Fibroblast of lung (primary cell): ENCODE results near the gene COG8.

ENCODE experiments used
- EZH2 ChIP-seq: IDR thresholded peaks from 2 replicates; pipeline ENCODE4 v1.5.1; 2012; ENCODE audit warnings: low read length, control low read depth, mild to moderate bottlenecking; ENCODE audit errors: missing control alignments
- TF ChIP-seq, protein P1 (sequence below), 2 donors: IDR thresholded peaks in 1 of 2; conservative IDR thresholded peaks in 1 of 2; 1 replicate in 1 of 2; 2 replicates in 1 of 2; pipeline ENCODE4 v1.5.1; 2011 to 2012; ENCODE audit warnings: low read length in 2 of 2, control low read depth in 1 of 2, inconsistent platforms in 1 of 2, low read depth in 1 of 2, mild to moderate bottlenecking in 1 of 2

DNA sequence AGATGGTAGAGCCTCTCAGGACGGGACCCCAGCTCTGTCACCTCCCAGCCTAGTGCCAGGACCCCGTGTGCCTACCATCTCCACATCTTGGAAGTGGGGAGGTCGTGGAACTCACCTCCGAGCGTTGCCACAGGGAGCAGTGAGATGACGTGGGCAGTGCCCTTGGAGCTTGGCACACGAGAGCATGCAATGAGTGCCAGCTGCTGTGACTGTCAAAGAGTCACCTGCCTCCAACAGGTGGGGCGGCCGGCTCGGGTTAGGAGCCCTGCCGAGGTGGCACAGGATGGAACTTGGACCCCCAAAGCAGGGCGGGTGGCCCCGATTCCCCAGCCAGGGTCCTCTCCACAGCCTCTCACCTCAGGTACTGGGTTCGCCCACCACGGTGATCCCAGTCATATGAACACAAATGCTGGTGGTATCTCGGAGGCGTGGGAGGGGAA is 22.7 kb downstream of the COG8 start:
- TF ChIP-seq, protein P1, sequence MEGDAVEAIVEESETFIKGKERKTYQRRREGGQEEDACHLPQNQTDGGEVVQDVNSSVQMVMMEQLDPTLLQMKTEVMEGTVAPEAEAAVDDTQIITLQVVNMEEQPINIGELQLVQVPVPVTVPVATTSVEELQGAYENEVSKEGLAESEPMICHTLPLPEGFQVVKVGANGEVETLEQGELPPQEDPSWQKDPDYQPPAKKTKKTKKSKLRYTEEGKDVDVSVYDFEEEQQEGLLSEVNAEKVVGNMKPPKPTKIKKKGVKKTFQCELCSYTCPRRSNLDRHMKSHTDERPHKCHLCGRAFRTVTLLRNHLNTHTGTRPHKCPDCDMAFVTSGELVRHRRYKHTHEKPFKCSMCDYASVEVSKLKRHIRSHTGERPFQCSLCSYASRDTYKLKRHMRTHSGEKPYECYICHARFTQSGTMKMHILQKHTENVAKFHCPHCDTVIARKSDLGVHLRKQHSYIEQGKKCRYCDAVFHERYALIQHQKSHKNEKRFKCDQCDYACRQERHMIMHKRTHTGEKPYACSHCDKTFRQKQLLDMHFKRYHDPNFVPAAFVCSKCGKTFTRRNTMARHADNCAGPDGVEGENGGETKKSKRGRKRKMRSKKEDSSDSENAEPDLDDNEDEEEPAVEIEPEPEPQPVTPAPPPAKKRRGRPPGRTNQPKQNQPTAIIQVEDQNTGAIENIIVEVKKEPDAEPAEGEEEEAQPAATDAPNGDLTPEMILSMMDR (conservative IDR thresholded peaks at IDR 0.05 in 1 of 2, IDR thresholded peaks at IDR 0.05 in 1 of 2; ENCODE audit: low read depth in 1 of 2, low read length in 2 of 2), result no peak
- no peak for TF ChIP-seq EZH2
